ENCODE data around the gene JADE2. TPM values are rescaled to one million over a fixed set of nuclear protein-coding genes. Genes with fewer than 3 reads are reported as not detected.
"Not testable (repeated sequence)": the region's sequence is repeated elsewhere in the genome, so short reads cannot be mapped to it uniquely, and the experiment has no call there.

JADE2 gene
- total and polyA plus RNA-seq, 2 donors (not counting 3 experiments of a cell fraction or from before 2014, with no cell fraction given) = 11.6 to 31.1 TPM

GRCh38 chr5:134552301-134552700 is 26.8 kb downstream of the JADE2 start:
- Histone ChIP-seq H3K27me3 (ENCODE audit: control insufficient read depth in 2 of 2, insufficient read depth in 2 of 2, low read length in 2 of 2) (no peaks in the 10 kb centered on the region), H2AFZ (ENCODE audit: low read depth, low read length) (peak overlapping the region; percentile 8), H3K9ac (replicated peaks; ENCODE audit: extremely low read depth, insufficient read depth, low read length) (peak overlapping the region; percentile 57), H3K9me3 (replicated peaks; ENCODE audit: control insufficient read depth, insufficient read depth, low read length) (no peaks in the 10 kb centered on the region), H3K9me1 (replicated peaks; ENCODE audit: control insufficient read depth, extremely low read depth, insufficient read depth, low read length) (no peaks in the 10 kb centered on the region), H3K36me3 (ENCODE audit: control insufficient read depth in 2 of 2, extremely low read depth in 1 of 2, insufficient read depth in 2 of 2, low read length in 2 of 2) (peaks cover 0 to 6% of the 10 kb centered on the region in 2 experiments), H3K27ac (ENCODE audit: insufficient read depth, low read depth, low read length) (peak overlapping the region; percentile 88), H3K79me2 (ENCODE audit: control insufficient read depth, insufficient read depth, low read length) (no peaks in the 10 kb centered on the region), H3K4me2 (ENCODE audit: insufficient read depth, low read length) (peak overlapping the region; percentile 60), H3K4me1 (ENCODE audit: control insufficient read depth, extremely low read depth, insufficient read depth, low read length) (peaks cover 73% of the 10 kb centered on the region), H3K4me3 (replicated peaks in 1 of 3; ENCODE audit: insufficient read depth in 1 of 3, low read depth in 1 of 3, low read length in 3 of 3) (no peak overlapping the region), H4K20me1 (replicated peaks; ENCODE audit: control insufficient read depth, extremely low read depth, insufficient read depth, low read length) (no peaks in the 10 kb centered on the region)
- ChIA-PET CTCF (interaction anchor here (0.6 to 2.3 kb wide), 7 partner anchors 8 to 35 kb away, joined by 3 to 6 read pairs (median 4); no protein-coding TSS in a partner anchor), POLR2A (no interaction called here)
- dilution Hi-C loops (cut with MboI; ENCODE audit: extremely low pct_ligation_motif_present, low sequenced_read_pairs) (no loop called here), intact Hi-C loops (cut with micrococcal nuclease) (loop anchor here (1.0 to 2.0 kb wide), 5 partner anchors 16 to 181 kb away; partner anchors contain the start of gene UBE2B)
- TF ChIP-seq JUN (IDR thresholded peaks at IDR 0.05; ENCODE audit: borderline replicate concordance, insufficient read depth, insufficient read length, low read depth) (peak; percentile 91), POLR2AphosphoS5 (IDR thresholded peaks at IDR 0.05; ENCODE audit: insufficient read depth, low read depth, low read length) (peak; percentile 68), GATA2 (IDR thresholded peaks at IDR 0.05; ENCODE audit: insufficient read depth, insufficient read length, low read depth, low read length) (peak; percentile 95)
- TF ChIP-seq, protein P1, sequence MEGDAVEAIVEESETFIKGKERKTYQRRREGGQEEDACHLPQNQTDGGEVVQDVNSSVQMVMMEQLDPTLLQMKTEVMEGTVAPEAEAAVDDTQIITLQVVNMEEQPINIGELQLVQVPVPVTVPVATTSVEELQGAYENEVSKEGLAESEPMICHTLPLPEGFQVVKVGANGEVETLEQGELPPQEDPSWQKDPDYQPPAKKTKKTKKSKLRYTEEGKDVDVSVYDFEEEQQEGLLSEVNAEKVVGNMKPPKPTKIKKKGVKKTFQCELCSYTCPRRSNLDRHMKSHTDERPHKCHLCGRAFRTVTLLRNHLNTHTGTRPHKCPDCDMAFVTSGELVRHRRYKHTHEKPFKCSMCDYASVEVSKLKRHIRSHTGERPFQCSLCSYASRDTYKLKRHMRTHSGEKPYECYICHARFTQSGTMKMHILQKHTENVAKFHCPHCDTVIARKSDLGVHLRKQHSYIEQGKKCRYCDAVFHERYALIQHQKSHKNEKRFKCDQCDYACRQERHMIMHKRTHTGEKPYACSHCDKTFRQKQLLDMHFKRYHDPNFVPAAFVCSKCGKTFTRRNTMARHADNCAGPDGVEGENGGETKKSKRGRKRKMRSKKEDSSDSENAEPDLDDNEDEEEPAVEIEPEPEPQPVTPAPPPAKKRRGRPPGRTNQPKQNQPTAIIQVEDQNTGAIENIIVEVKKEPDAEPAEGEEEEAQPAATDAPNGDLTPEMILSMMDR (IDR thresholded peaks at IDR 0.05; ENCODE audit: extremely low read depth in 1 of 2, insufficient read depth in 1 of 2, low read depth in 1 of 2, low read length in 2 of 2) = no peak
- DNase-seq (ENCODE audit: low read depth, low spot score) (peak; percentile 98), FAIRE-seq (peak; percentile 98)
- BruUV-seq (replicated peaks) = no TSS peak

GRCh38 chr5:134552716-134553115 is 27.2 kb downstream of the JADE2 start:
- TSS peak; percentile 18 for BruUV-seq (replicated peaks)
- H2AFZ ChIP-seq (ENCODE audit: low read depth, low read length); H4K20me1 ChIP-seq (replicated peaks; ENCODE audit: control insufficient read depth, extremely low read depth, insufficient read depth, low read length); DNase-seq (ENCODE audit: low read depth, low spot score); H3K4me3 ChIP-seq (replicated peaks in 1 of 3; ENCODE audit: insufficient read depth in 1 of 3, low read depth in 1 of 3, low read length in 3 of 3); H3K9me3 ChIP-seq (replicated peaks; ENCODE audit: control insufficient read depth, insufficient read depth, low read length); H3K36me3 ChIP-seq (ENCODE audit: control insufficient read depth in 2 of 2, extremely low read depth in 1 of 2, insufficient read depth in 2 of 2, low read length in 2 of 2); H3K79me2 ChIP-seq (ENCODE audit: control insufficient read depth, insufficient read depth, low read length); POLR2A ChIA-PET; dilution Hi-C loops (cut with MboI; ENCODE audit: extremely low pct_ligation_motif_present, low sequenced_read_pairs); H3K9me1 ChIP-seq (replicated peaks; ENCODE audit: control insufficient read depth, extremely low read depth, insufficient read depth, low read length); H3K27me3 ChIP-seq (ENCODE audit: control insufficient read depth in 2 of 2, insufficient read depth in 2 of 2, low read length in 2 of 2); FAIRE-seq: not testable (repeated sequence)
- peak overlapping the region; percentile 88 for H3K27ac ChIP-seq (ENCODE audit: insufficient read depth, low read depth, low read length)
- CTCF ChIA-PET = interaction anchor here (0.6 to 2.3 kb wide), 6 partner anchors 8 to 35 kb away, joined by 3 to 6 read pairs (median 4); no protein-coding TSS in a partner anchor
- H3K4me1 ChIP-seq (ENCODE audit: control insufficient read depth, extremely low read depth, insufficient read depth, low read length) = peaks cover 69% of the 10 kb centered on the region
- H3K4me2 ChIP-seq (ENCODE audit: insufficient read depth, low read length) = peak overlapping the region; percentile 7
- intact Hi-C loops (cut with micrococcal nuclease) = loop anchor here (1.0 to 2.0 kb wide), 5 partner anchors 16 to 181 kb away; partner anchors contain the start of gene UBE2B
- H3K9ac ChIP-seq (replicated peaks; ENCODE audit: extremely low read depth, insufficient read depth, low read length) = peak overlapping the region; percentile 36
